ENCODE results near the gene PTPRN2. TPM values are rescaled to one million over a fixed set of nuclear protein-coding genes. Genes with fewer than 3 reads are reported as not detected.

The PTPRN2 gene
- total and polyA plus RNA-seq, 2 donors (not counting 1 experiment from before 2014, with no cell fraction given), result 0.54 to 1.2 TPM

GRCh38 chr7:157795643-157796042, 792.0 kb downstream of the PTPRN2 start:
- Histone ChIP-seq H3K27ac (ENCODE audit: insufficient read depth, low read length) (no peak overlapping the region), H3K36me3 (ENCODE audit: control insufficient read depth, insufficient read depth, low read length) (no peaks in the 10 kb centered on the region), H4K20me1 (ENCODE audit: control insufficient read depth, extremely low read depth, insufficient read depth, low read length) (no peaks in the 10 kb centered on the region), H3K9me3 (ENCODE audit: control insufficient read depth, insufficient read depth, low read depth, low read length) (no peaks in the 10 kb centered on the region), H3K27me3 (ENCODE audit: control insufficient read depth, insufficient read depth, low read length) (no peaks in the 10 kb centered on the region), H3K79me2 (ENCODE audit: control insufficient read depth, insufficient read depth, low read length) (no peaks in the 10 kb centered on the region), H3K9ac (ENCODE audit: insufficient read depth, low read length) (no peak overlapping the region), H3K4me1 (ENCODE audit: control insufficient read depth, extremely low read depth, insufficient read depth, low read length) (no peaks in the 10 kb centered on the region), H3K4me3 (replicated peaks in 1 of 4; ENCODE audit: control extremely low read depth in 1 of 4, insufficient read depth in 1 of 4, low read depth in 3 of 4, low read length in 4 of 4) (no peak overlapping the region), H2AFZ (ENCODE audit: low read length) (no peak overlapping the region), H3K4me2 (ENCODE audit: extremely low read depth, insufficient read depth, low read length) (no peak overlapping the region)
- no peak for DNase-seq (ENCODE audit: low read depth in 2 of 2)
- no peak for TF ChIP-seq EZH2 (IDR thresholded peaks at IDR 0.05; ENCODE audit: low read length, missing control alignments)
- TF ChIP-seq, protein P1, sequence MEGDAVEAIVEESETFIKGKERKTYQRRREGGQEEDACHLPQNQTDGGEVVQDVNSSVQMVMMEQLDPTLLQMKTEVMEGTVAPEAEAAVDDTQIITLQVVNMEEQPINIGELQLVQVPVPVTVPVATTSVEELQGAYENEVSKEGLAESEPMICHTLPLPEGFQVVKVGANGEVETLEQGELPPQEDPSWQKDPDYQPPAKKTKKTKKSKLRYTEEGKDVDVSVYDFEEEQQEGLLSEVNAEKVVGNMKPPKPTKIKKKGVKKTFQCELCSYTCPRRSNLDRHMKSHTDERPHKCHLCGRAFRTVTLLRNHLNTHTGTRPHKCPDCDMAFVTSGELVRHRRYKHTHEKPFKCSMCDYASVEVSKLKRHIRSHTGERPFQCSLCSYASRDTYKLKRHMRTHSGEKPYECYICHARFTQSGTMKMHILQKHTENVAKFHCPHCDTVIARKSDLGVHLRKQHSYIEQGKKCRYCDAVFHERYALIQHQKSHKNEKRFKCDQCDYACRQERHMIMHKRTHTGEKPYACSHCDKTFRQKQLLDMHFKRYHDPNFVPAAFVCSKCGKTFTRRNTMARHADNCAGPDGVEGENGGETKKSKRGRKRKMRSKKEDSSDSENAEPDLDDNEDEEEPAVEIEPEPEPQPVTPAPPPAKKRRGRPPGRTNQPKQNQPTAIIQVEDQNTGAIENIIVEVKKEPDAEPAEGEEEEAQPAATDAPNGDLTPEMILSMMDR (conservative IDR thresholded peaks at IDR 0.05 in 1 of 2, IDR thresholded peaks at IDR 0.05 in 1 of 2; ENCODE audit: low read depth in 1 of 2, low read length in 2 of 2), result no peak

DNA sequence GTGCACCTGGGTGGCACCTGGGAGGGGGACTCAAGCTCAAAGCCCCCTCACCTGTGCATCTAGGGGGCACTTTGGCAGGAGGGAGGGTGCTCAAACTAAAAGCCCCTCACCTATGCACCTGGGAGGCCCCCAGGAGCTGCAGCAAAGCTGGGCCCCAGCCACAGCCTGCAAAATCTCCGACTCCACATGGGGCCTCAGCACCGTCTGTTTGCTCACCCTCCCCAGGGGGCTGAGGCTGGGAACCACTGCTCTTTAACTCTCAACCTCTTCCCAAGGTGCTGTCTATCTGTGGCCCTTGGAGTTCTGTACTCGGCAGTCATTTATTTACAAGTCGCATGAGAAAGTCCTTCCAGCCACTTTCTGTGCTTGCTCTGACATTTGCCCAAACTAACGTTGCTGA, 792.4 kb downstream of the PTPRN2 start:
- TF ChIP-seq, protein P1 (conservative IDR thresholded peaks at IDR 0.05 in 1 of 2, IDR thresholded peaks at IDR 0.05 in 1 of 2; ENCODE audit: low read depth in 1 of 2, low read length in 2 of 2), result no peak
- TF ChIP-seq EZH2 (IDR thresholded peaks at IDR 0.05; ENCODE audit: low read length, missing control alignments), result no peak
- Histone ChIP-seq H3K79me2 (ENCODE audit: control insufficient read depth, insufficient read depth, low read length) (no peaks in the 10 kb centered on the region), H3K9me3 (ENCODE audit: control insufficient read depth, insufficient read depth, low read depth, low read length) (no peaks in the 10 kb centered on the region), H3K27ac (ENCODE audit: insufficient read depth, low read length) (no peak overlapping the region), H4K20me1 (ENCODE audit: control insufficient read depth, extremely low read depth, insufficient read depth, low read length) (no peaks in the 10 kb centered on the region), H3K4me1 (ENCODE audit: control insufficient read depth, extremely low read depth, insufficient read depth, low read length) (no peaks in the 10 kb centered on the region), H2AFZ (ENCODE audit: low read length) (no peak overlapping the region), H3K36me3 (ENCODE audit: control insufficient read depth, insufficient read depth, low read length) (no peaks in the 10 kb centered on the region), H3K27me3 (ENCODE audit: control insufficient read depth, insufficient read depth, low read length) (no peaks in the 10 kb centered on the region), H3K9ac (ENCODE audit: insufficient read depth, low read length) (no peak overlapping the region), H3K4me2 (ENCODE audit: extremely low read depth, insufficient read depth, low read length) (no peak overlapping the region), H3K4me3 (replicated peaks in 1 of 4; ENCODE audit: control extremely low read depth in 1 of 4, insufficient read depth in 1 of 4, low read depth in 3 of 4, low read length in 4 of 4) (no peak overlapping the region)
- DNase-seq (ENCODE audit: low read depth in 2 of 2), result no peak

GRCh38 chr7:157794746-157795065, 792.9 kb downstream of the PTPRN2 start:
- Histone ChIP-seq H3K79me2 (ENCODE audit: control insufficient read depth, insufficient read depth, low read length) (no peaks in the 10 kb centered on the region), H3K27ac (ENCODE audit: insufficient read depth, low read length) (no peak overlapping the region), H3K9ac (ENCODE audit: insufficient read depth, low read length) (no peak overlapping the region), H3K4me3 (replicated peaks in 1 of 4; ENCODE audit: control extremely low read depth in 1 of 4, insufficient read depth in 1 of 4, low read depth in 3 of 4, low read length in 4 of 4) (no peak overlapping the region), H3K4me1 (ENCODE audit: control insufficient read depth, extremely low read depth, insufficient read depth, low read length) (no peaks in the 10 kb centered on the region), H3K4me2 (ENCODE audit: extremely low read depth, insufficient read depth, low read length) (no peak overlapping the region), H4K20me1 (ENCODE audit: control insufficient read depth, extremely low read depth, insufficient read depth, low read length) (no peaks in the 10 kb centered on the region), H3K36me3 (ENCODE audit: control insufficient read depth, insufficient read depth, low read length) (no peaks in the 10 kb centered on the region), H3K27me3 (ENCODE audit: control insufficient read depth, insufficient read depth, low read length) (no peaks in the 10 kb centered on the region), H2AFZ (ENCODE audit: low read length) (no peak overlapping the region), H3K9me3 (ENCODE audit: control insufficient read depth, insufficient read depth, low read depth, low read length) (no peaks in the 10 kb centered on the region)
- no peak for TF ChIP-seq EZH2 (IDR thresholded peaks at IDR 0.05; ENCODE audit: low read length, missing control alignments)
- TF ChIP-seq, protein P1 (conservative IDR thresholded peaks at IDR 0.05 in 1 of 2, IDR thresholded peaks at IDR 0.05 in 1 of 2; ENCODE audit: low read depth in 1 of 2, low read length in 2 of 2), result no peak
- DNase-seq (ENCODE audit: low read depth in 2 of 2), result no peak

All from fibroblast of lung (primary cell).